ENCODE results near the gene POU2F2. TPM values are rescaled to one million over a fixed set of nuclear protein-coding genes. Genes with fewer than 3 reads are reported as not detected.

Gene POU2F2
- total and polyA plus RNA-seq, 9 of the 15 experiments (the other 6 are each of a cell fraction or from before 2014, with no cell fraction given), result 0.03 to 0.68 (median 0.14) TPM

GRCh38 chr19:42091742-42092141 is 40.5 kb downstream of the POU2F2 start:
- H3K4me1 ChIP-seq (replicated peaks in 1 of 2; ENCODE audit: control insufficient read depth in 2 of 2, insufficient read depth in 2 of 2, low read length in 2 of 2), result peaks cover 7 to 34% of the 10 kb centered on the region in 2 experiments; a peak in 4 of 5 replicates
- ChIA-PET CTCF (ENCODE audit: low intra/inter-chr PET ratio) (no interaction called here), POLR2A (interaction anchor here (1.2 kb wide), 1 partner anchor 92 kb away, joined by 3 read pairs; no protein-coding TSS in a partner anchor)
- FAIRE-seq (no peak), DNase-seq (ENCODE audit: extremely low read depth in 1 of 4, low spot score in 3 of 4) (peak in 1 of 4 experiments; percentile 48), ATAC-seq (peak; percentile 58)
- no peaks in the 10 kb centered on the region for H3K9me1 ChIP-seq (ENCODE audit: control insufficient read depth, insufficient read depth, low read length)
- H3K27ac ChIP-seq (ENCODE audit: extremely low read depth, low read depth, low read length), result no peak overlapping the region
- H3K9me3 ChIP-seq (replicated peaks; ENCODE audit: control insufficient read depth, insufficient read depth, low read depth, low read length), result no peaks in the 10 kb centered on the region
- BruUV-seq (replicated peaks), result no TSS peak
- peaks cover 2 to 18% of the 10 kb centered on the region in 2 experiments; a peak in 3 of 5 replicates for H3K27me3 ChIP-seq (ENCODE audit: control insufficient read depth in 2 of 2, insufficient read depth in 2 of 2, low read length in 2 of 2)
- in situ Hi-C loops (cut with MboI), result no loop called here
- peak overlapping the region; percentile 35; the same call in 1 of the 2 replicates for H3K4me2 ChIP-seq (ENCODE audit: insufficient read depth, low read length)
- H3K79me2 ChIP-seq (ENCODE audit: control insufficient read depth, insufficient read depth, low read length), result no peaks in the 10 kb centered on the region
- H3K4me3 ChIP-seq, result no peak overlapping the region
- H3K36me3 ChIP-seq (ENCODE audit: control insufficient read depth, insufficient read depth, low read length), result no peaks in the 10 kb centered on the region
- peak overlapping the region; percentile 81 for H2AFZ ChIP-seq (ENCODE audit: low read depth, low read length)
- no peaks in the 10 kb centered on the region for H4K20me1 ChIP-seq (replicated peaks; ENCODE audit: control insufficient read depth, insufficient read depth, low read length)
- WGBS (ENCODE audit: insufficient coverage, low coverage, missing lambda C conversion rate), result 14% methylated on average over 10 of the region's 10 CpGs
- intact Hi-C loops (cut with micrococcal nuclease), result no loop called here
- peak overlapping the region in 1 of 2 experiments; percentile 80; a peak in 2 of 4 replicates for H3K9ac ChIP-seq (ENCODE audit: insufficient read depth in 1 of 2, low read depth in 2 of 2, low read length in 2 of 2)
- TF ChIP-seq CBX3 (IDR thresholded peaks at IDR 0.05; ENCODE audit: borderline replicate concordance in 1 of 2, low read length in 2 of 2) (peak in 1 of 2 experiments; percentile 26; a peak in 1 of 3 replicates), ZNF655 (CRISPR knock-in tag; IDR thresholded peaks at IDR 0.05) (no peak), ILF3 (IDR thresholded peaks at IDR 0.05; ENCODE audit: borderline replicate concordance) (no peak), L3MBTL2 (IDR thresholded peaks at IDR 0.05) (peak; percentile 85), MAZ (CRISPR knock-in tag; conservative IDR thresholded peaks at IDR 0.05 in 1 of 2, IDR thresholded peaks at IDR 0.05 in 1 of 2) (0 out of 4 replicates have a peak, but pooled peaks of 1 of the 2 experiments have one; percentile 23)
- TF ChIP-seq, protein P1, sequence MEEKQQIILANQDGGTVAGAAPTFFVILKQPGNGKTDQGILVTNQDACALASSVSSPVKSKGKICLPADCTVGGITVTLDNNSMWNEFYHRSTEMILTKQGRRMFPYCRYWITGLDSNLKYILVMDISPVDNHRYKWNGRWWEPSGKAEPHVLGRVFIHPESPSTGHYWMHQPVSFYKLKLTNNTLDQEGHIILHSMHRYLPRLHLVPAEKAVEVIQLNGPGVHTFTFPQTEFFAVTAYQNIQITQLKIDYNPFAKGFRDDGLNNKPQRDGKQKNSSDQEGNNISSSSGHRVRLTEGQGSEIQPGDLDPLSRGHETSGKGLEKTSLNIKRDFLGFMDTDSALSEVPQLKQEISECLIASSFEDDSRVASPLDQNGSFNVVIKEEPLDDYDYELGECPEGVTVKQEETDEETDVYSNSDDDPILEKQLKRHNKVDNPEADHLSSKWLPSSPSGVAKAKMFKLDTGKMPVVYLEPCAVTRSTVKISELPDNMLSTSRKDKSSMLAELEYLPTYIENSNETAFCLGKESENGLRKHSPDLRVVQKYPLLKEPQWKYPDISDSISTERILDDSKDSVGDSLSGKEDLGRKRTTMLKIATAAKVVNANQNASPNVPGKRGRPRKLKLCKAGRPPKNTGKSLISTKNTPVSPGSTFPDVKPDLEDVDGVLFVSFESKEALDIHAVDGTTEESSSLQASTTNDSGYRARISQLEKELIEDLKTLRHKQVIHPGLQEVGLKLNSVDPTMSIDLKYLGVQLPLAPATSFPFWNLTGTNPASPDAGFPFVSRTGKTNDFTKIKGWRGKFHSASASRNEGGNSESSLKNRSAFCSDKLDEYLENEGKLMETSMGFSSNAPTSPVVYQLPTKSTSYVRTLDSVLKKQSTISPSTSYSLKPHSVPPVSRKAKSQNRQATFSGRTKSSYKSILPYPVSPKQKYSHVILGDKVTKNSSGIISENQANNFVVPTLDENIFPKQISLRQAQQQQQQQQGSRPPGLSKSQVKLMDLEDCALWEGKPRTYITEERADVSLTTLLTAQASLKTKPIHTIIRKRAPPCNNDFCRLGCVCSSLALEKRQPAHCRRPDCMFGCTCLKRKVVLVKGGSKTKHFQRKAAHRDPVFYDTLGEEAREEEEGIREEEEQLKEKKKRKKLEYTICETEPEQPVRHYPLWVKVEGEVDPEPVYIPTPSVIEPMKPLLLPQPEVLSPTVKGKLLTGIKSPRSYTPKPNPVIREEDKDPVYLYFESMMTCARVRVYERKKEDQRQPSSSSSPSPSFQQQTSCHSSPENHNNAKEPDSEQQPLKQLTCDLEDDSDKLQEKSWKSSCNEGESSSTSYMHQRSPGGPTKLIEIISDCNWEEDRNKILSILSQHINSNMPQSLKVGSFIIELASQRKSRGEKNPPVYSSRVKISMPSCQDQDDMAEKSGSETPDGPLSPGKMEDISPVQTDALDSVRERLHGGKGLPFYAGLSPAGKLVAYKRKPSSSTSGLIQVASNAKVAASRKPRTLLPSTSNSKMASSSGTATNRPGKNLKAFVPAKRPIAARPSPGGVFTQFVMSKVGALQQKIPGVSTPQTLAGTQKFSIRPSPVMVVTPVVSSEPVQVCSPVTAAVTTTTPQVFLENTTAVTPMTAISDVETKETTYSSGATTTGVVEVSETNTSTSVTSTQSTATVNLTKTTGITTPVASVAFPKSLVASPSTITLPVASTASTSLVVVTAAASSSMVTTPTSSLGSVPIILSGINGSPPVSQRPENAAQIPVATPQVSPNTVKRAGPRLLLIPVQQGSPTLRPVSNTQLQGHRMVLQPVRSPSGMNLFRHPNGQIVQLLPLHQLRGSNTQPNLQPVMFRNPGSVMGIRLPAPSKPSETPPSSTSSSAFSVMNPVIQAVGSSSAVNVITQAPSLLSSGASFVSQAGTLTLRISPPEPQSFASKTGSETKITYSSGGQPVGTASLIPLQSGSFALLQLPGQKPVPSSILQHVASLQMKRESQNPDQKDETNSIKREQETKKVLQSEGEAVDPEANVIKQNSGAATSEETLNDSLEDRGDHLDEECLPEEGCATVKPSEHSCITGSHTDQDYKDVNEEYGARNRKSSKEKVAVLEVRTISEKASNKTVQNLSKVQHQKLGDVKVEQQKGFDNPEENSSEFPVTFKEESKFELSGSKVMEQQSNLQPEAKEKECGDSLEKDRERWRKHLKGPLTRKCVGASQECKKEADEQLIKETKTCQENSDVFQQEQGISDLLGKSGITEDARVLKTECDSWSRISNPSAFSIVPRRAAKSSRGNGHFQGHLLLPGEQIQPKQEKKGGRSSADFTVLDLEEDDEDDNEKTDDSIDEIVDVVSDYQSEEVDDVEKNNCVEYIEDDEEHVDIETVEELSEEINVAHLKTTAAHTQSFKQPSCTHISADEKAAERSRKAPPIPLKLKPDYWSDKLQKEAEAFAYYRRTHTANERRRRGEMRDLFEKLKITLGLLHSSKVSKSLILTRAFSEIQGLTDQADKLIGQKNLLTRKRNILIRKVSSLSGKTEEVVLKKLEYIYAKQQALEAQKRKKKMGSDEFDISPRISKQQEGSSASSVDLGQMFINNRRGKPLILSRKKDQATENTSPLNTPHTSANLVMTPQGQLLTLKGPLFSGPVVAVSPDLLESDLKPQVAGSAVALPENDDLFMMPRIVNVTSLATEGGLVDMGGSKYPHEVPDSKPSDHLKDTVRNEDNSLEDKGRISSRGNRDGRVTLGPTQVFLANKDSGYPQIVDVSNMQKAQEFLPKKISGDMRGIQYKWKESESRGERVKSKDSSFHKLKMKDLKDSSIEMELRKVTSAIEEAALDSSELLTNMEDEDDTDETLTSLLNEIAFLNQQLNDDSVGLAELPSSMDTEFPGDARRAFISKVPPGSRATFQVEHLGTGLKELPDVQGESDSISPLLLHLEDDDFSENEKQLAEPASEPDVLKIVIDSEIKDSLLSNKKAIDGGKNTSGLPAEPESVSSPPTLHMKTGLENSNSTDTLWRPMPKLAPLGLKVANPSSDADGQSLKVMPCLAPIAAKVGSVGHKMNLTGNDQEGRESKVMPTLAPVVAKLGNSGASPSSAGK (IDR thresholded peaks at IDR 0.05), result peak; percentile 84

Data from K562 (cell line).